NCI-H146 (cell line): ENCODE measurements around the gene RALGDS.
A peak's percentile ranks its signal among the peaks of the same experiment; 100 is the strongest.

Experiments
- DNase-seq: peaks from one replicate; lab custom pipeline; 2025; lab: John Stamatoyannopoulos, UW

Gene RALGDS

DNA sequence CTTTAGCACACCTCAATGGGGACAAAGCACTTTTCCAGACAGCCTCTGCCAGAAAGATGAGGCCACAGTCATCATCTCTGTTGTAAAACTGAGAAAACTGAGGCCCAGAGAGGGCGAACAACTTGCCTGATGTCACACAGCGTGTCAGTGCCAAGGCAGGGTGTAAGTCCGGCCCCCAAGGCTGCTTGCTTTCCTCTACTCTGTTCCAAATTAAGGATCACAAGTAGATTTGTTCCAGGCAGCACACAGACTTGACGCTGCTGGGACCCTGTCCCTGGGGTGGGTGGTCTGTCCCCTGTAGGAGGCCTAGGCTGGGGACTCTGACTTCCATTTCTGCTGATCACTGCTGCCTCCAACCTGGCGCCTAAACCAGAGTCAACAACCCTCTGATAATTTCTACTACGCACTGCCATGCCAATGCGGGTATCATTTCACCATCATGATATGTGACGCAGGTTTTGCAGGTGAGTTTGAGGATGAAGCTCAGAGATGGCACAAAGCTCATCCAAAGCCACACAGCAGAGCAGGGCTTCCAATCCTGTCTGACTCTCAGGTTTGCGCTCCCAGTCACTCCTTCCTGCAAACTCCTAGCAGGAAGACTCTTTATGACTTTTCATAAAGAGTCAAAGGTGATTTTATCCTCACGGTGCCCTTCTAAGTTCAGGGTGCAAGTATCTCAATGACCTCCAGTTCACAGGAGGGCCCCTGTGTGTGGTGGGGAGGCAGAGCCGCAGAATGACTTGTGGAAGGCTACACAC lies 13.5 kb upstream of the RALGDS start:
- no peak for DNase-seq

DNA sequence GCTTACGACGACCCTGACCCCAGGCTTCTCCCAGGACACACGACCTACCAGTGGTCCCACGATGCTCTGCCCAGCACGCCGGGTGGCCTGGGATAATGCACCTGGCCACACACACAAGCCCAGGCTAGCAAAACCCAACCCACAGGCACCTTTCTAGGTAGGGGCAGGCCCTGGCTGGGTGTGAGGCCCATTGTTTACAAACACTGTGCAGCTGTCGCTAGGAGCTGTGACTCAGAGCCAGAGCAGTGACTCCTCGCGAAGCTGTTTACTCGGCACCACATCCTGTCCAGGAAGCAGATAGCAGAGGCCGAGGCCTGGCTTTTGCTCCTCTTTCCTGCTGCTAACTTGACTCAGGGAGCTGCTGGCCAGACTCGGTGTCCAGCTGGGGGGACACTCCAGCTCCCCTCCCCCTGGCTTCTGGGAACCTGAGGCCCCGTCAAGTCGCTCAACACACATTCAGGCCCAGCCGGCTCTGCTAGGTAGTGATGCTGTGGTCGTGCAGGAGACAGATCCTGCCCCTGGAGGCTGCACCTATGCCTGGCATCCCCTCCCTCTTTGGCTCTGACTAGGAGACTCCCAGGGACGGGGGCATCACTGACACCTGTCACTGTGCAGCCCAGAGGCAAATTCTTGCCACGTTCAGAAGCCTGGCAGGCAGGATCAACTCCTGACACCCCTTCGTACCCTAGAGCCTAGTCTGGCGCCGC lies 12.8 kb upstream of the RALGDS start:
- DNase-seq = peak; percentile 95

DNA sequence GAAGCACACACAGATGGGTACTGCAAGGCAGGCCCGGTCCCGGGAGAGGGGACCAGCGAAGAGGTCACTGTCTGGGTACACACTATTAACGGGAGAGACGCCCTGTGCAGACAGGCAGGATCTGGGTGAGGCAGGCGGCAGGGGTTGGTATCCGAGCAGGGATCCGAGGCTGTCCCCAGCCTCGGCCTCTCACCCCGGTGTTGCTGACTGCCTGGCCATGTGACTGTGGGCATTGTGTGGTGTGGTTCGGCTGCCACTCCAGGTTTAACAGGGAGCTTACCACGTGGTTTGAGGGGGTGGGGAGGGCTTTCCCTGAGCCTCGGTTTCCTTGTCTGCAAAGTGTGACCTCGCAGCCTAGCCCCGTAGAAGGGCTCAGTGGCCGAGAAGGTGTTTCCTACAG lies 11.1 kb upstream of the RALGDS start:
- no peak for DNase-seq

DNA sequence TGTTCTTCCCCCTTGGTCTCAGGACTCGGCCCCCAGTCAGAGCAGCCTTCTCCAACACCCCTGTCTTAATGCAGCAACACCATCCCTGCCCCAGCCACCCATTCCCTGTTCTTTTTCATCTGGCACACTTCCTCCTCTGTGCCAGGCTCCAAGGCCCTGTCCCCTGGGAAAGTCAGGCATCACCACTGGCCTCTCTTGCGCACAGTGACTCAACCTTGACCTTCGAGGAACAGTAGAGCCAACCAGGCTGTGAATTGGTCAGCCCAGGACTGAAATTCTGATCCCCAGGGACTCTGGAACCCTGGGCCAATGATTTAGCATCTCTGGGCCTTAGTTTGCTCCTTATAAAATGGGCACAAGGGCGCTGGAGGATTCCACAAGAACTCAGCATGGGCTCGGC lies 10.5 kb upstream of the RALGDS start:
- no peak for DNase-seq

DNA sequence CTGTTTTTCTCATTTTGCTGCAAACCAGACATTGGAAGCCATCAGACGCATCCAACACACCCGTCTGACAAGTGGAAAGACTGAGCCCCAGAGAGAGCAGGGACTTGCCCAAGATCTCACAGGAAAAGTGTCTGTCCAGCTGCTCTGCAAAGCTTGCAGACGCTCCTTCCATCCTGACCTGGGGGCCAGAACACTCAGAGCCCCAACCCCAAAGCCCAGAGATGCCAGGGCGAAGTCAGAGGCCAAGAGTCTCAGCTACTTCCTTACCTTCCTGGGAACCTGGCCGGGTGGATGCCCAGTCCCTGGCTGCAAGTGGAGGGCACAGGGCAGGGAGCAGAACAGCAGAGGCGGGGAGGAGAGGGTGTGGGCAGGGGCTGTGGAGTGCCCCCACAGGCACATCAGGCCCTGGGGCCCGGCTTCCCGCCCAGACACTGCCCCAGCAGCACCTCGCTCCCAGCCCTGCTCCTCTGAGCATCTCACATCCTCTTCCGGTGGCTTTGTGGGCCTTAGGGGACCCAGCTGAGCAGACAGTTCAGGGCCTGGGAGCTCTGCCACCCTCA lies 9.7 kb upstream of the RALGDS start:
- DNase-seq = no peak

DNA sequence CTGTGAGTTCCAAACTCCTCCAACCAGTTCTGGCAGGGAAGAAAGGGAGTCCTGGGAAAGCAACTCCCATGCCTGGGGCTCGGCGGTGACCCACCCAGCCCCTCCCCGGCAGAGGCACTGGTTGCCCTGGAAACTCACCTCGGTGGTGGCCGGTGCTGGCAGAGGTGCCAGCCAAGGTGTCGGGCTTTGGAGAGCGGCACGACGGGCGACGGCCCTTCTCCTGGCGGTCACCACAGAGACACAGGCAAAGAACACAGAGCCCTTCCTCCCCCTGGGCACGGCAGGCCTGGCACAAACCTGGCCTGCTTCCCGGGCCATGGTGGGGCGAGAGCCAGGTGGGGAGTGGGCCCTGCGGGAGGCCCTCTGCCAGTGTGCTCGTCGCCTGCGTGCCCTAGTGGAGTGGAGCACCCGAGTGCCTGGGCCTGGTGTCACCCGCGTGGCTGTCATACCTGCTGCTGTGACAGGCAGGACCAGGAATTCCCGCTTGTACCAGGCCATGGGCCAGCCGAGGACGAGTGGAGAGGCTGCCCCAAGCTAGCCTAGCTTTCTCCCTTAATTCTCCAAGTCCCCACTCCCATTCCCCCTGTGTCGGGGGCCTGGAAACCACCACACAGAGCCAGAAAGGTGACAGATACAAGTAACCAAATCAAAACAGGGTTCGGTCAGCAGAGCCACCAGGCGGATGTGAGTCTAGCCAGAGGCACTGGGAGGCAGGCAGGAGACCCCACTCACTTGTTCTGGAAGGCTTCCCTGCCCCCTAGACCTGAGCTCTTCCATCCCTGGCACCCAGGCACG lies 8.2 kb upstream of the RALGDS start:
- DNase-seq = no peak

DNA sequence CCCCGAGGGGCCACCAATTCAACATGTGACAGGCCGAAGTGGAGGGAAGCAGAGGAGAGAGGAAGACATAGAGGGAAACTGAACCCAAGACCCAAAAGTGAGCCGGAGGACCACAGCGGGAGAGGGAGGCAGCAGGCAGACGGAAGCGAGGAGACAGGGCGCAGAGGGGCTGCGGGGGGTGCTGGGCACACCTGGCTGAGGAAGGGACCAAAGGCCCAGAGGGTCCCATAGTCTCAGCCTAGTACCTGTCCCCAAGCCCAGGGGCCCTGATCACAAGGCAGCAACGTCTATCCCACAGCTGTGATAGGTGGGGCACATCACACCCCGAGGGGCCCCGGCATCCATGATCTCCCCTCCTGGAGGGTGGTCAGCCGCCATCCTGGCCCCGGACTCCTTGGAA lies 7.1 kb upstream of the RALGDS start:
- no peak for DNase-seq

DNA sequence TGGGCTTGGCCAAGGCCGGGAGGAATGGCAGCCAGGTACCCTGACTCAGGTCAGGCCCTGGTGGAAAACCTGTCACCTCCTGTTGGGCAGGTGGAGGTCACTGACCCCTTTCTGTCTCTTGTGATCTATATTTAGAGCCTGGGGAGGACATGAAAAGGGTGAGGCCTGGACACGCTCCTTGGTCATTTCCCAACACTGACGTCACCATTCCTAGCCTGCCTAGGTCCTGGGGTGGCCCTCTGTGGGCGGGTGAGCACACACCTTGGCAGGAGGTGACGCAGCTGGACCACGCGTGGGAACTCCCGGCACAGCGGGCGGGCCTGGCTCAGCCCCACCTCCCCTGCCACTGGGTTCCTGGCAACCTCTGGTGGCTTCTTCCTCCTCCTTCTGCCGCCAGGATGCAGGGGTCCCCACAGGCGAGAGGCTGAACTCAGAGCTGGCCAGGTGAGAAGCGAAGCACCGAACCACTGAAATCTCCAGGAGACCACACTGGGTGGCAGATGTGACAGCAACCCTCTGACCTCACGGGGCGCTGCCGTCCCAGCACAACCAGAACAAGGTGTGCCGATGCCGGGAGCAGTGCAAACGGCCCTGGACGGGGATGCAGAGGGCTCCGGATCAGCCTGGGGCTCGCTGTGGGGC lies 6.4 kb upstream of the RALGDS start:
- no peak for DNase-seq

DNA sequence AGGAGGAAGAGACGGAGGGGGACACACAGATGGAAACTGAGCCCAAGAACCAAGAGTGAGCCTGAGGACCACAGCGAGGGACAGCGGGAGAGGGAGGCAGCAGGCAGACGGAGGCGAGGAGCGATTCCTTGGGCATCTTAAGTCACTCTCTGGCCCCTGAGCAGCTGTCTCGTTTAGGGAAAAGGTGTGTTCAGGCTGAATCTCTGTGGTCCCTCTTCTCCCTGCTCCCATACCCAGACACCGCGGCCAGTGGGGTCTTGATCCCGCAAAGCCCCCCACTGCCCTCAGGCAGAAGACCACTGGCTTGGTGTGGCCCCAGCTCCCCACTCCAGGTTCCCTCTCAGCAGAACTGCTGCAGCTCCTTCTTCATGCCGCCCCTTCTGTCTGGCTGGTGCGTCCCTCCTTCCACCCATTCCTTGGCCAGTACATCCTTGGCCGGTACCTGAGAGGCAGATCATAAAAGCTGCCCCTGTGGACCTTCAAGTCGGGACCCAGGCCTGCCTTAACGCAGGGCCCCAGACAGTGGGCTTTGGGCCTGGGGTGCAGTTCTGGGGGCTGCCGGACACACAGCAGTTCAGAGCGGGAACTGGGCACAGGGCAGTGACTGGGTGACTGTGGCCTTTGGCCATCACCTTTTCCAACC lies 5.8 kb upstream of the RALGDS start:
- DNase-seq = no peak

DNA sequence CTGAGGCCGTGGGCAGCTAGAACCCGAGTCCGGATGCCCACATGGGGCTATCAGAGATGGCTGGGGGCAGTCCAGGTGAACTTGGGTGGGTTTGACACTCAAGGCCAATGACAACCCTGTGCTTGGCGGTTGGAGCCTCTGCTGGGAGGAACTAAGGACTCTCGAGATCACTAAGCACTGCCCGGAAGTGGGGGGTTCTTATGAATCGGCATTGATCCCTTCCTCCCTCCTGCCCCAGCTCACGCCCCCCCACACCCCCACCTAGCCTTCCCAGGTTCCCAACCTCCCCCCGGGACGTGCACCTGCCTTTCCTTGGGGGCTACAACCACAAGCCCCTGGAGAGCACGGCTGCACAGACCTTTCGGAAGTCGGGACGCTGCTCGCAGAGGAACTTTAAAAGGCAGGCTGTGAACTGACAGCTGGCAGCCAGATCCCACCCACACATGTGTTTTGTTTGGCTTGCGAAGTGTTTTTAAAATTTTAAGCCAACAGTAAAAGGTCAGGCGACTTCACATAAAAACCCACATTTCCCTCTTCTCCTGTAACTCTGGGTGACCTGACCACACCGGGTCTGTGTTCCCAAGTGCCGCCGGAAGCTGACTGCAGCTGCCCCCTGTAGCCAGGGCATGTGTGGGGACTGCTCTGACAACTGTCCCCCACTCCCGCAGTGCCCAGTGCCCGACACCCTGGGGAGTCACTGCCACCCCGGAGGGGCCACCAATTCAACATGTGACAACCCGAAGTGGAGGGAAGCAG lies 5.1 kb upstream of the RALGDS start:
- DNase-seq = no peak

DNA sequence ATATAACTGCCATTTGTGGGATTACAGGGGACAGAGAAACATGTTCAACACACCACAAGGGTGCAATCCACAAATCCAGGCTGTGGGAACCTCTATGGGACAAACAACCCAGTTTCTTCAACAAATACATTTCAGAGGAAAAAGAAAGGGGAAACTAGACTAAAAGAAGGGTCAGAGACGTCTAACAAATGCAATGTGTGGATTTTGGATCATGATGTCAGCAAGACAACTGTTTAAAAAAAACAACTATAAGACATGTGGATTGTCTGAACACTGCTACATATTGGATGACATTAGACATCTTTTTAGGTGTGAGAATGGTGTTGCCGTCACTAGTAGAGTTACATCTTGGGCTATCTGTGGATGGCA lies 3.9 kb upstream of the RALGDS start:
- no peak for DNase-seq

DNA sequence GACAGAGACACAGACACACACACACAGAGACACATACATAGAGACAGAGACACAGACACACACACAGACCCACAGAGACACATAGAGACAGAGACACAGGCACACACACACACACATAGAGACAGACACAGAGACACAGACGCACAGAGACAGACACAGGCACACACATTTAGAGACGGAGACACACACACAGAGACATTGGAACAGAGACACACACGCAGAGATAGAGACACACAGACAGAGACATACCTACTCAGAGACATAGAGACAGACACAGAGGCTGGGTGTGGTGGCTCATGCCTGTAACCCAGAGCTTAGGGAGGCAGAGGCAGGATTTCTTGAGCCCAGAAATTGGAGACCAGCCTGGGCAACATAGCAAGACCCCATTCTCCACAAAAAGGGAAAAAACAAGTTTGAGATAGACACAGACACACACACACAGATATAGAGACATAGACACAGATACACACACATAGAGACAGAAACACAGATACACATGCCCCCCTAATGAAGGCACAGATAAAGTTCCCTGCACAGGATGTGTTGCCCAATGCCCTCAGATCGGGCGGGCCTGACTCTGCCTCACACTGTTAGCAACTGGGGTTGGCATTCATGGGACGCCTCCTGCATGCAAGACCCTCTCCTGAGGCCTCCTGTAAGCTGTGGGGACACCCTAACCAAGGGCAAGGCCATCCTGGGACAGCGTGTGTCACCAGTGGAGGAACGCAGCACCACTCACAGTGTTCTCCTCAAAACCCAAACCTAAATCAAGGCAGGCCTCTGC lies 3.3 kb upstream of the RALGDS start:
- no peak for DNase-seq

DNA sequence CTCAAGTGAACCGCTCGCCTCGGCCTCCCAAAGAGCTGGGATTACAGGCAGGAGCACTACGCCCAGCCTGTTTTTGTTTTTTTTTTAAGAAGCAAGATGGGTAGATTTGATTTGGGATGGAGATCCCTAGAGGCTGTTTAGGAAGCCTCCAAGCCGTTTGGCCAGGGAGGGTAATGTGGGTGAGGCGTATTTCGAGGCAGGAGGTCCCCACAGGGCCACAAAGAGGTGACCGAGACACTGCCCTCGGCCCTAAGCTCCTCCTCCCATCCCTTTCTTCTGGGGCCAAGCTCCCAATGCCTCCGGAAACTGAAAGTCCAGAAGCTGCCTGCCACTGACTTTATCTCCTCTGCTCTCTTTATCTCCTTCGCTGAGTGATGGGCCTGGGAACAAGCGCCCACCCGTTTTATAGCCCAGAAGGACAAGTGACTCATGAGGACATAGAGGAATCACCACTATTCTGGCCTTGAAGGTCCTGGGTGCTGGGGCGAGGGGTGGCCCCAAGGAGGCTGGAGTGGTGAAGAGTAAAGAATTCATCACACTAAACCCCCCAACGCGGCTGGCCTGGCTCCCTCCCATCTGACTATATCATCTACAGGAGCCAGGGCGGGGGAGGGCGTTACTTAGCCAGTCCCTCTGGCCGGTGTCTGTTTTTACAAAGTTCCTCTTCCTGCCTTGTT lies 2.0 kb upstream of the RALGDS start:
- DNase-seq = no peak

DNA sequence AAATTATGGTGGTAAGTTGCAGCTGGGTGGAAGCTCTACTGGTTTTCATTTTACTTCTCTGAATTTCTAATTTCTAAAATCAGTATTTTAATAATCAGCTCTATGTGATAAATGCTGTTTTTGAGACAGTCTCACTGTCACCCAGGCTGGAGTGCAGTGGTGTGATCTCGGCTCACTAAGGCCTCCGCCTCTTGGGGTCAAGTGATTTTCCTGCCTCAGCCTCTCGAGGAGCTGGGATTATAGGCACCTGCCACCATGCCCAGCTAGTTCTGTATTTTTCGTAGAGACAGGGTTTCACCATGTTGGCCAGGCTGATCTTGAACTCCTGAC lies 1.5 kb upstream of the RALGDS start:
- DNase-seq = no peak

DNA sequence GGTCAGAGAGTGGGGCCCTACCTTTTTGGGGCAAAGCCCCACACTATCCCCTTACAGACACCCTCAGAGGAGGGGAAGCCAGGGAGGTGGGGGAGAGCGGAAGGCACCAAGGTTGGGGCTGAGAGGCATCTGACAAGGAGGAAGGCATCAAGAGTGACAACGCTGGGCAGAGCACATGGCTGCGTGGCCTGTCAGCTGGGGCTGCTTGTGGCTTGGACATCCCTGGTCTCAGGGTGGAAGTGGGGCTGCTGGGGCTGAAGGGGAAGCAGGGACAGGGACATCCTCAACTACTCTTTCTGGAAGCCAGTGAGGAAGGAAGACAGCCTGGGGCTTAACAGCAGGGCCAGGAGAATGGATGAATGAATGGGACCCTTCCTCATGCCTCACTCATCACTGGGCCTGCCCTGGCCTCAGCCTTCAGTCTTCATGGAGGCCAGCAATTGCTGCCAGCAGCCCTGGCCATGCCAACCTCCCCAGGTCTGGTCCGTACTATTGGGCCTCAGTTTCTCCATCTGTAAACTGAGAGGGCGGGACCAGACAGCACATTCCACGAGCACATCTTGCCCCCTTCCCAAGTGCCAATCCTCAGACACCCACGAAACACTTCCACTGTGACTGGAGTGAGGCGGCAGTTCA lies 993 bp upstream of the RALGDS start:
- no peak for DNase-seq

DNA sequence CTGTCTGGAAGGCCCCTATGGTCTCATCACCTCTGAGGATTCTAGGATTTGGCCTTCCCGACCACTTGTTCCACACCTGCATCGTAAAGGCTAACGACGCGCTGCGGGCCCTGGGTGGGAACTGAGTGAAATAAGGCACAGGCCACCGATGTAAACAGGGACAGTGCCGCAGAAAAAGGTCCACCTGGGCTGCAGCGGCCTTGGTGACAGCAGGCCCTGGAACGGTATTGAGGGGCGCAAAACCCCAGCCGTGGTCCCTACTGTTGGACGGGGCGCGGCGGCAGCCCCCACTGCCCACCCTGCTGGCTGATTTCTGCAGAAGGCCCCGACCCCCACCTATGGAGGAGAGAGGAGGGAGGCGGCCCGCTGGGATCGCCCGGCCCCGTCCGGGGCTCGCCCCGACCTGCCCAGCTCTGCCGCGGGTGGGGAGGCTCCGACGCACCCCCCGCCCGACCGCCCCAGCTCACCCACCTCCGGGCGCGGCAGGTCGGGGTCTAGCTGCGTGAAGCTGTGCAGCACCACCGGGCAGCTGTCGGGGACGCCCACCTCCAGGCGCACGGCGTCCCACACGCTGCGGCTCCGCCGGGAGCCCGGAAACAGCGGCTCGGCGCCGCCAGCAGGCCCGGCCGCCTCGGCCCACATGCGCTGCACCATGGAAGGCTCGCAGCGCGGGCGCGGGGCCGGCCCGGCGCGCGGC lies 391 bp downstream of the RALGDS start:
- peak; percentile 38 for DNase-seq

DNA sequence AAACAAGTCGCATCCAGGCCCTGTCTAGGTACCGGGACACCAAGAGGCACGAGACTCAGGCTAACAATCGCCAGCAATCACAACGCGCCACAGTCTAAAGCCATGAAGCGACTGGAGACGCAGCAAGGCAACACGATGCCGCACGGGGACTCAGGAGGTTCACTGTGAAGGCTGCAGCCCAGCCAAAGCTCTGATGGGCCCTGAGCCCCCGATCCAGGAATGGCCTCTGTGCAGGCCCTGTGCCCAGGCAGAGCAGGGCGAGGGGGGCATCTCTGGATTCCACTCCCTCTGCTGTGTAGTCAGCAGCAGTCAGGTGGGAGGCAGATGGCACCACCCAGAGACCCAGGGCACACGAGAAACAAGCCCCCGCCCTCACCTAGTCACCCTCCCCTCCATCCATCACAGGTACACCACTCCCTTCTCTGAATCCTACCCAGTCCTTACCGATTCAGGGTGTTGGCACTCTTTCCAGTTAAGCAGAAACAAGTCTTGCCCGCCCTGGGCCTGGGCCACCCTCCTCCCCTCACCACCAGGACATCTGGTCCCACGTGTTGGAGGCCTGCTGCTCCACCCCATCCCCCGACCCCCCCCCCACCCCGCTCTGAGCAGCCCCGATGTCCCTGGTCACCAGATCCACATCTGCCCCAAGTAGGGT lies 1.1 kb downstream of the RALGDS start:
- peak; percentile 38 for DNase-seq
